ENCODE data around the gene POGK.

Gene POGK

DNA sequence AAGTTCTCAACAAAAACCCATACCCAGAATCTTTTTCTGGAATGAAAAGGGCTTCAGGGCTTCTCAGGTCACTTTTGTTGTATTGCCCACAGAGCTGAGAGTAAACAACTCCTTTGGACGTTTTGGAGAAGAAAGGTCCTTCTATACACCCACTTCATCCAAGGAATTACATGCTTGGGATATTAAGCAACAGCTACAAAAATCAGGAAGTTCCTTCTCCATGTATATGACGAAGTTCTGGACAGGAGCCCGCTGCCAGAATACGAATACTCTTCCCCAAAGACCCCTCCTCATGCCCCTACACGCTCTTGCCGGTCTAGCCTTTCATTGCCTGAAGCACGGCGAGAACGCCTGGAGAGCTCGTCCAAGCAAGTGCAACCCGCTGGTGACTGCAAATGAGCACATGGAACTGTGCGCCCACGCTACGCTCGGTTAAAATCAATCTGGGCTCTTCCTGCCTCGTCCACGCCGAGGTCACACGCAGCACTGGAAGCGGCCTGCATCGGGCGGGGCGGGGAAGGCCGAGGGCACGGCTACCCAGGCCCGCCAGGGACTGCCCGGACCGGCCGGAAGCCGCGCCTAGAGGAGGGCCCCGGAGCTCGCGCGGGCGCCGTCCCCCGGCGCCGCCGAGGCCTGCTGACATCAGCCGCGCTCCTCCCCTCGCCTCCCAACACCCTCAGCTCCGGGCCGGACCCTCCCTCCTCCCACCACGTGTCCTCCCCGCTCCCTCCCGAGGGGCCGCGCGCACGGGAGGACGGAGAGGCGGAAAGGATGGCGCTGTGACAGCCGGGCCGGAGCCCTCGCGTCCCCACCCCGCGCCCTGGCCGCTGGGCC, at the start of gene POGK:
POGK (plus strand) TSS at position 710 of the 834 bp plus-strand sequence. CDS start 1,482 bp downstream, outside the sequence.
- H3K27ac ChIP-seq (ENCODE audit: extremely low read depth, low read depth, low read length): peak within 1 kb of the TSS; percentile 69
- H3K4me1 ChIP-seq (ENCODE audit: control insufficient read depth, insufficient read depth, low read length): no peaks in the 10 kb centered on the region
- peak within 1 kb of the TSS; percentile 62 for H3K4me3 ChIP-seq (ENCODE audit: low read depth, low read length)
- ChIA-PET CTCF (interaction anchor here (1.0 kb wide), 1 partner anchor 14 kb away, joined by 3 read pairs; no protein-coding TSS in a partner anchor), POLR2A (interaction anchor here (0.6 to 1.6 kb wide), 13 partner anchors 9 to 1141 kb away, joined by 3 to 21 read pairs (median 4); partner anchors contain the start of genes ALDH9A1, POU2F1 and TADA1)
- H3K9me3 ChIP-seq (ENCODE audit: control insufficient read depth, insufficient read depth, low read depth, low read length): no peaks in the 10 kb centered on the region
- H3K36me3 ChIP-seq (ENCODE audit: control insufficient read depth in 2 of 2, insufficient read depth in 1 of 2, low read length in 2 of 2): peaks cover 4 to 34% of the 10 kb centered on the region in 2 experiments
- TF ChIP-seq ZNF785 (tag by site-specific recombination; IDR thresholded peaks at IDR 0.05) (no peak), ZNF843 (tag by site-specific recombination; IDR thresholded peaks at IDR 0.05) (no peak), ZNF214 (tag by site-specific recombination; IDR thresholded peaks at IDR 0.05; ENCODE audit: borderline replicate concordance) (no peak), GLI2 (tag by site-specific recombination; IDR thresholded peaks at IDR 0.05; ENCODE audit: borderline replicate concordance, low read depth) (no peak), ZNF132 (tag by site-specific recombination; IDR thresholded peaks at IDR 0.05; ENCODE audit: borderline replicate concordance) (no peak), ZNF311 (tag by site-specific recombination; IDR thresholded peaks at IDR 0.05; ENCODE audit: borderline replicate concordance) (no peak), ZNF561 (tag by site-specific recombination; IDR thresholded peaks at IDR 0.05; ENCODE audit: borderline replicate concordance) (peak; percentile 95), HOXA7 (CRISPR knock-in tag; IDR thresholded peaks at IDR 0.05; ENCODE audit: borderline replicate concordance) (no peak), ZNF600 (tag by site-specific recombination; IDR thresholded peaks at IDR 0.05) (peak; percentile 31; the same call in 1 of the 2 replicates), ZBTB20 (tag by site-specific recombination; IDR thresholded peaks at IDR 0.05) (peak; percentile 88), ZNF19 (tag by site-specific recombination; IDR thresholded peaks at IDR 0.05; ENCODE audit: low read depth) (no peak), ZNF776 (tag by site-specific recombination; IDR thresholded peaks at IDR 0.05; ENCODE audit: borderline replicate concordance) (no peak), YY1 (tag by site-specific recombination; IDR thresholded peaks at IDR 0.05) (peak; percentile 25; the same call in 1 of the 2 replicates), ZNF660 (tag by site-specific recombination; IDR thresholded peaks at IDR 0.05) (peak; percentile 90), INSM2 (tag by site-specific recombination; IDR thresholded peaks at IDR 0.05) (no peak), ZNF23 (tag by site-specific recombination; IDR thresholded peaks at IDR 0.05; ENCODE audit: borderline replicate concordance) (no peak), ZNF416 (tag by site-specific recombination; IDR thresholded peaks at IDR 0.05) (no peak), ZNF473 (tag by site-specific recombination; IDR thresholded peaks at IDR 0.05) (no peak)
- TF ChIP-seq, protein P1, sequence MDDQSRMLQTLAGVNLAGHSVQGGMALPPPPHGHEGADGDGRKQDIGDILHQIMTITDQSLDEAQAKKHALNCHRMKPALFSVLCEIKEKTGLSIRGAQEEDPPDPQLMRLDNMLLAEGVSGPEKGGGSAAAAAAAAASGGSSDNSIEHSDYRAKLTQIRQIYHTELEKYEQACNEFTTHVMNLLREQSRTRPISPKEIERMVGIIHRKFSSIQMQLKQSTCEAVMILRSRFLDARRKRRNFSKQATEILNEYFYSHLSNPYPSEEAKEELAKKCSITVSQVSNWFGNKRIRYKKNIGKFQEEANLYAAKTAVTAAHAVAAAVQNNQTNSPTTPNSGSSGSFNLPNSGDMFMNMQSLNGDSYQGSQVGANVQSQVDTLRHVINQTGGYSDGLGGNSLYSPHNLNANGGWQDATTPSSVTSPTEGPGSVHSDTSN (CRISPR knock-in tag; IDR thresholded peaks at IDR 0.05): peak; percentile 85; the same call in 1 of the 2 replicates
- TF ChIP-seq, protein P2, sequence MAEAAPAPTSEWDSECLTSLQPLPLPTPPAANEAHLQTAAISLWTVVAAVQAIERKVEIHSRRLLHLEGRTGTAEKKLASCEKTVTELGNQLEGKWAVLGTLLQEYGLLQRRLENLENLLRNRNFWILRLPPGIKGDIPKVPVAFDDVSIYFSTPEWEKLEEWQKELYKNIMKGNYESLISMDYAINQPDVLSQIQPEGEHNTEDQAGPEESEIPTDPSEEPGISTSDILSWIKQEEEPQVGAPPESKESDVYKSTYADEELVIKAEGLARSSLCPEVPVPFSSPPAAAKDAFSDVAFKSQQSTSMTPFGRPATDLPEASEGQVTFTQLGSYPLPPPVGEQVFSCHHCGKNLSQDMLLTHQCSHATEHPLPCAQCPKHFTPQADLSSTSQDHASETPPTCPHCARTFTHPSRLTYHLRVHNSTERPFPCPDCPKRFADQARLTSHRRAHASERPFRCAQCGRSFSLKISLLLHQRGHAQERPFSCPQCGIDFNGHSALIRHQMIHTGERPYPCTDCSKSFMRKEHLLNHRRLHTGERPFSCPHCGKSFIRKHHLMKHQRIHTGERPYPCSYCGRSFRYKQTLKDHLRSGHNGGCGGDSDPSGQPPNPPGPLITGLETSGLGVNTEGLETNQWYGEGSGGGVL (tag by site-specific recombination; IDR thresholded peaks at IDR 0.05): peak; percentile 86
- TF ChIP-seq, protein P3, sequence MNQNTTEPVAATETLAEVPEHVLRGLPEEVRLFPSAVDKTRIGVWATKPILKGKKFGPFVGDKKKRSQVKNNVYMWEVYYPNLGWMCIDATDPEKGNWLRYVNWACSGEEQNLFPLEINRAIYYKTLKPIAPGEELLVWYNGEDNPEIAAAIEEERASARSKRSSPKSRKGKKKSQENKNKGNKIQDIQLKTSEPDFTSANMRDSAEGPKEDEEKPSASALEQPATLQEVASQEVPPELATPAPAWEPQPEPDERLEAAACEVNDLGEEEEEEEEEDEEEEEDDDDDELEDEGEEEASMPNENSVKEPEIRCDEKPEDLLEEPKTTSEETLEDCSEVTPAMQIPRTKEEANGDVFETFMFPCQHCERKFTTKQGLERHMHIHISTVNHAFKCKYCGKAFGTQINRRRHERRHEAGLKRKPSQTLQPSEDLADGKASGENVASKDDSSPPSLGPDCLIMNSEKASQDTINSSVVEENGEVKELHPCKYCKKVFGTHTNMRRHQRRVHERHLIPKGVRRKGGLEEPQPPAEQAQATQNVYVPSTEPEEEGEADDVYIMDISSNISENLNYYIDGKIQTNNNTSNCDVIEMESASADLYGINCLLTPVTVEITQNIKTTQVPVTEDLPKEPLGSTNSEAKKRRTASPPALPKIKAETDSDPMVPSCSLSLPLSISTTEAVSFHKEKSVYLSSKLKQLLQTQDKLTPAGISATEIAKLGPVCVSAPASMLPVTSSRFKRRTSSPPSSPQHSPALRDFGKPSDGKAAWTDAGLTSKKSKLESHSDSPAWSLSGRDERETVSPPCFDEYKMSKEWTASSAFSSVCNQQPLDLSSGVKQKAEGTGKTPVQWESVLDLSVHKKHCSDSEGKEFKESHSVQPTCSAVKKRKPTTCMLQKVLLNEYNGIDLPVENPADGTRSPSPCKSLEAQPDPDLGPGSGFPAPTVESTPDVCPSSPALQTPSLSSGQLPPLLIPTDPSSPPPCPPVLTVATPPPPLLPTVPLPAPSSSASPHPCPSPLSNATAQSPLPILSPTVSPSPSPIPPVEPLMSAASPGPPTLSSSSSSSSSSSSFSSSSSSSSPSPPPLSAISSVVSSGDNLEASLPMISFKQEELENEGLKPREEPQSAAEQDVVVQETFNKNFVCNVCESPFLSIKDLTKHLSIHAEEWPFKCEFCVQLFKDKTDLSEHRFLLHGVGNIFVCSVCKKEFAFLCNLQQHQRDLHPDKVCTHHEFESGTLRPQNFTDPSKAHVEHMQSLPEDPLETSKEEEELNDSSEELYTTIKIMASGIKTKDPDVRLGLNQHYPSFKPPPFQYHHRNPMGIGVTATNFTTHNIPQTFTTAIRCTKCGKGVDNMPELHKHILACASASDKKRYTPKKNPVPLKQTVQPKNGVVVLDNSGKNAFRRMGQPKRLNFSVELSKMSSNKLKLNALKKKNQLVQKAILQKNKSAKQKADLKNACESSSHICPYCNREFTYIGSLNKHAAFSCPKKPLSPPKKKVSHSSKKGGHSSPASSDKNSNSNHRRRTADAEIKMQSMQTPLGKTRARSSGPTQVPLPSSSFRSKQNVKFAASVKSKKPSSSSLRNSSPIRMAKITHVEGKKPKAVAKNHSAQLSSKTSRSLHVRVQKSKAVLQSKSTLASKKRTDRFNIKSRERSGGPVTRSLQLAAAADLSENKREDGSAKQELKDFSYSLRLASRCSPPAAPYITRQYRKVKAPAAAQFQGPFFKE (tag by site-specific recombination; IDR thresholded peaks at IDR 0.05; ENCODE audit: borderline replicate concordance): no peak
- TF ChIP-seq, protein P4, sequence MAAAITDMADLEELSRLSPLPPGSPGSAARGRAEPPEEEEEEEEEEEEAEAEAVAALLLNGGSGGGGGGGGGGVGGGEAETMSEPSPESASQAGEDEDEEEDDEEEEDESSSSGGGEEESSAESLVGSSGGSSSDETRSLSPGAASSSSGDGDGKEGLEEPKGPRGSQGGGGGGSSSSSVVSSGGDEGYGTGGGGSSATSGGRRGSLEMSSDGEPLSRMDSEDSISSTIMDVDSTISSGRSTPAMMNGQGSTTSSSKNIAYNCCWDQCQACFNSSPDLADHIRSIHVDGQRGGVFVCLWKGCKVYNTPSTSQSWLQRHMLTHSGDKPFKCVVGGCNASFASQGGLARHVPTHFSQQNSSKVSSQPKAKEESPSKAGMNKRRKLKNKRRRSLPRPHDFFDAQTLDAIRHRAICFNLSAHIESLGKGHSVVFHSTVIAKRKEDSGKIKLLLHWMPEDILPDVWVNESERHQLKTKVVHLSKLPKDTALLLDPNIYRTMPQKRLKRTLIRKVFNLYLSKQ (tag by site-specific recombination; IDR thresholded peaks at IDR 0.05; ENCODE audit: borderline replicate concordance): no peak
- TF ChIP-seq, protein P5, sequence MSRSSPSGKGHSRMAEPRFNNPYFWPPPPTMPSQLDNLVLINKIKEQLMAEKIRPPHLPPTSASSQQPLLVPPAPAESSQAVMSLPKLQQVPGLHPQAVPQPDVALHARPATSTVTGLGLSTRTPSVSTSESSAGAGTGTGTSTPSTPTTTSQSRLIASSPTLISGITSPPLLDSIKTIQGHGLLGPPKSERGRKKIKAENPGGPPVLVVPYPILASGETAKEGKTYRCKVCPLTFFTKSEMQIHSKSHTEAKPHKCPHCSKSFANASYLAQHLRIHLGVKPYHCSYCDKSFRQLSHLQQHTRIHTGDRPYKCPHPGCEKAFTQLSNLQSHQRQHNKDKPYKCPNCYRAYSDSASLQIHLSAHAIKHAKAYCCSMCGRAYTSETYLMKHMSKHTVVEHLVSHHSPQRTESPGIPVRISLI (tag by site-specific recombination; IDR thresholded peaks at IDR 0.05): no peak

Measured in HEK293 (cell line).